NCI-H345 treated with DMSO at 0.1 percent for 48 hours (cell line): ENCODE measurements around the gene PRKAR2A.

Experiments
- DNase-seq: peaks from one replicate; lab custom pipeline; 2025; ENCODE audit not compliant: unreplicated experiment; lab: John Stamatoyannopoulos, UW

Gene PRKAR2A

DNA sequence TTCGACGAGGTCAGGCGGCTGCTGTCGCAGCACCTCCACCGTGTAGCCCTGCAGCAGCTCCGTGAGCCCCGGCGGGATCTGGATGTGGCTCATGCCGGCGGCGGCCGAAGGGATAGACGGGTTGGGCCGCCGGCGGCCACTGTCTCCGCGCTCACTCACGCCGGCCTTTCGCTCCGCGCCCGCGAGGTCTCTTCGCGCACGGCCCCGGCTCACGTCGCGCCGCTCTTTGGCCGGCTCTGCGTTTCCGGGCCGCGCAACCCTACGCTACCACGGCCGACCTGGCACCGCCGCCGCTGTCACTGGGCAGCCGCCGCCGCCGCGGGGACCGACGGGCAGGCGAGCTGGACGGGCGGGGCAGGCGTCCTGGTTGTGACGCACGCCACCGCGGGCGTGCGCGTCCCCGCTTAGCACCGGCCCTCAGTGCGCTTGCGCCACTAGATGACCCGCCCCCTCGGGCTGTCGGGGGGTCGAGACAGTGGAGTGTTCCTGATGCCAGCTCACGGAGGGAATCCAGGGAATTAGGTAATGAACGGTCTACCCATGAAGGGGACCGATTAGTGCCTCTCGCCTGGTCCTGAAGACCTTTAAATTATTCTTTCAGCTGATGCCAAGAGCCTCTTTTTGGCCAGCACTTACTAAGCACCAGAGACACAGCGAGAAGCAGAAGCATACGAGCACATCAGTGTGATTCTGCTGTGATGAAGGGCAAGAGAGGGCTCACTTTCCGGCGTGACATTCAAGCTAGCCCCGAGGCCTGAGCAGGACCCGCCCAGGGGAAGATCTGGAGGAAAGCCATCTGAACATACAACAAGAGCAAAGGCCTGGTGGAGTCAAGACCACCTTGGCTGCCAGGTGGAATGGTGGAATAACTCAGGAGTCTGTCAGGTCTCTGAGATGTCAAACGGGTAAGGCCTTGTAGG, at the start of gene PRKAR2A:
PRKAR2A (minus strand) TSS at position 371 of the 920 bp plus-strand sequence; CDS start at position 93, 278 bp downstream.
- peak; percentile 48 for DNase-seq

DNA sequence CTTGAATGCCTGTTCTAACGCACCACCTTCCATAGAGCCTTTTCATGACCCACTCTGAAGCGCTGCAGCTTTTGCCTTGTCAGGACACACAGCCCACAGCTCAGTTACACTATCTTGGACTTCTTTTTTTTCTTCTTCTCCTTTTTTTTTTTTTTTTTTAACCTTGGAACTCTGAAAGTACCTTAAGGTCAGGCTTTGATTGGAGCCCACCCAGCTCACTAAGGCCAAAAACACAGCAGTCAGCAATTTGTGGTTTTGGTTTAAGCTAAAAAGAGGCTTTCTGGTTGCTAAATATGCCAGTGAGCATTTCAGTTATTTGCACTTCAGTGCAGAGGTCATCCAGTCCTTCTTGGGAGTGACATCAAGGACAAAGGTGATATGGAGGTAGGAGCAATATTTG, 49.3 kb upstream of the PRKAR2A start:
- DNase-seq = no peak

DNA sequence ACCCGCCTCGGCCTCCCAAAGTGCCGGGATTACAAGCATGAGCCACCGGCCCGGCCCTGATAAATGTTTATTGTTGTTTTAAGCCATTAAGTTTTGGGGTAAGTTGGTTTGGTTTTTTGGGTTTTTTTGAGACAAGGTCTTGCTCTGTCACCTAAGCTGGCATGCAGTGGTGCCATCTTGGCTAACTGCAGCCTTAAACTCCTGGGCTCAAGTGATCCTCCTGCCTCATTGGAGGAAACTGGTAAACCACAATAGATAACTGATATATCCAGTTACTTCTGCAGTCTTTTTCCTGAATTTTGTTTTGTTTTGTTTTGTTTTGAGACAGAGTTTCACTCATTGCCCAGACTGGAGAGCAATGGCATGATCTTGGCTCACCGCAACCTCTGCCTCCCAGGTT, 46.8 kb upstream of the PRKAR2A start:
- DNase-seq = no peak

DNA sequence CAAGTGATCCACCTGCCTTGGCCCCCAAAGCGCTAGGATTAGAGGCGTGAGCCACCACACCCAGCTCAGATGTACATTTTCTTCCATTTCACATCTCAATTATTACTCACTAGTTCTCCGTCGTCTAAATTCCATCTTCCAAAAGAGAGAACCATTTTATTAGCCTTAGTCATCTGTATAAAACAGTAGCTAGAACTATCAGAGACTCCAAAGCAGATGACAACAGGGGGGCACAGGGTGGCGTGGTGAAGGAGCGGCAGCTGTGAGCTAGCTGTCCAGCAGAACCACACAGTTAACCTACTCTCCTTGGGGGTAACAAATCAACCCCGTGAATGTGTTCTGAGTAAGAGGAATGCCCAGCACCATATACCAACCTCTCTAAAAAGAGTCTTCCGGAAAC, 43.9 kb upstream of the PRKAR2A start:
- no peak for DNase-seq

DNA sequence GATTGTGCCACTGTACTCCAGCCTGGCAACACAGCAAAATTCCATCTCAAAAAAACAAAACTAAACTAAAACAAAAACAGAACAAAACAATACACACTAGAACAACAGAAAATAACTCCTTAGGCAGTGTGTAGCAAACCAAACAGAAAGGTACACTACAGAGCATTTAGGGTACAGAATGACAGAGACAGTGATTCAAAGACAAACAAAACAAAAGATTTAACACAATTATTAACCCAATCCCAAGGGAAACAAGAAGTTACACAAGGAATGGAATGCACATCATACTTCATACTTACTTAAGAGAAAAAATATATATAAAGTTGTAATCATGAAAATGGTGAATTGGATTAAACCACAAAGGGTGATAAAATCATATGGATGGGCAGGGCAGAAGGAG, 38.1 kb upstream of the PRKAR2A start:
- no peak for DNase-seq

DNA sequence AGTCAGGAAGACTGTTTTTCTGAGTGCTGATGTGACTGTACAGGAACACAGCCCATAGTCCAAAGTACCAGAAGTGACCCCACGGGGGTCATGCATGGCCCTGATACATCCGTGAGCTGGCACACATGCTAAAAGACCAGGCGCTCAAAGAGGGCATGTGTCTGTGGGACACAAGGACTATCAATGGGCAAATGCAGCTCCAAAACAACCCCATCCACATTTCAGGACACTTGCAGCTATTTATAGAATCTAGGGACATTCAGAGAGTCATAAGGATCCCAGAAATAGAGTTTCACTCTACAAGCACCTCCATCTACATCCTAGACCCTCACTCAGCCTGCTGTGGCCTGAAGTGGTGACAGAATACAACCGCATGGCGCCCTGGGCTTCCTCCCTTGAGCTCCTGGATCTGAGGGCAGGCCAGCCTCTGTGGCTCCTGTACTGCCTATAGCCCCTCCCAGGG, 34.0 kb upstream of the PRKAR2A start:
- DNase-seq = no peak

DNA sequence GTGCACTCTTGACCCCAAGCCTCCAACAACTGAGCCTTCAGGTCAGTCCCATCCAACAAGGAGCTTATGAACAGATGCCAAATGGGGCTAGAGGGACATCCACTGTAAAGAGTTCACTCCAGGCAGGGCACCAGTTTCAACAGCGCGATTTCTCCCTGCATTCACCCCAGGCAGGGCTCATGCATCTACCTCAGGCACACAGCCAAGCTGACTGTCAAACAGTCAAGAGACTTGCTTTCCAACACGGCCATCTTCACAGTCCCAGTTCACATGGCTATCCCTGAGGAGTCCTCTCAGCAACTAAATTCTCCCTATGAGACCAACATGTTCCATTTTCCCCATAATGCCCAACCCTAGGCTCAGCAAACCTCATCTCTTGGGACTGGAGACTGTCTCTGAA, 33.3 kb upstream of the PRKAR2A start:
- DNase-seq = no peak

DNA sequence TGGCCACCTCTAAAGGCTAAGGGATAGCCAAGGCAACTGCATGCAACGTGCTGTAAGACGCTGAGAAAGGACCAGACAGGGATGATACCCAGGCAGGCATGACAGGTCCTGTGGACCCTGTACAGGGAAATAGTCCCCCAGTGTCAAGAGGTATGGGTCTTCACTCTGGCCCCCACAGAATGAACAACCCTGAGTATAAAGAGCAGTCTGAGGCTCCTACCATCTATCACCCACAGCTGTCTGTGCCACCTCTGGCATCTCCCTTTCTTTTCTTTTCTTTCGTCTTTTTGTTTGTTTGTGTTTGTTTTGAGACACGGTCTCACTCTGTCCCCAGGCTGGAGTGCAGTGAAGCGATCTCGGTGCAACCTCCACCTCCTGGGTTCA, 32.3 kb upstream of the PRKAR2A start:
- no peak for DNase-seq

DNA sequence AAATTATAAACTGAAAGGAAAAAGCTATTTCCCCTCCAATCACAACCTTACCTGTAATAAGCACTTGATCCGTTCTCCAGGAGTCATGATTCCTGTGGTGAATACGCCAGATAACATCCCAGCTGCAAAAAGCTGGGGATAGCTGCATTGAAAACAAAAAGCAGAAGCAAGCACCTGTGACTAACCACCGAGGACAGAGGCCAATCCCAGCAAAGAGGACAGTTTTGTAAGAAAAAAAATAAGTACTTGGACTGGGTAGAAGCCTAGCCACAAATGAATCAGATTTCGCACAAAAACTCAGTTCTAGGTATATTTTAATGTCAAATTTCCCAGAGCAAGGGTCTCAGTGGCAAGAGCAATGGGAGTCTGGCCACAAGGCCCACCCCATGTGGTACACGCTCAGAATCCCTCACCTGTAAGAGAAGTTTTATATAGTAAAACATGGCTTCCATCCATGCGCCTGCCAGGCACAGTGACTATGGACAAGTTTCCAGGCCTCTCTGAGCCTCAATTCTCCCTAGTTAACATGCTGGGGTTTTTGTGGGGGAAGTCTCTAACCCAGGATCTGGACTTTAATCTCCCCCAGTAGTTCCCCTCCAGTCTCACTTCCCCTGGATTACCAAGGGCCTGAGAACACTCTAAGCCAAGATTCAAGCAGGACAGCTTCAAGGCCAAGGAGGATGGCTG, 31.8 kb upstream of the PRKAR2A start:
- DNase-seq = no peak

DNA sequence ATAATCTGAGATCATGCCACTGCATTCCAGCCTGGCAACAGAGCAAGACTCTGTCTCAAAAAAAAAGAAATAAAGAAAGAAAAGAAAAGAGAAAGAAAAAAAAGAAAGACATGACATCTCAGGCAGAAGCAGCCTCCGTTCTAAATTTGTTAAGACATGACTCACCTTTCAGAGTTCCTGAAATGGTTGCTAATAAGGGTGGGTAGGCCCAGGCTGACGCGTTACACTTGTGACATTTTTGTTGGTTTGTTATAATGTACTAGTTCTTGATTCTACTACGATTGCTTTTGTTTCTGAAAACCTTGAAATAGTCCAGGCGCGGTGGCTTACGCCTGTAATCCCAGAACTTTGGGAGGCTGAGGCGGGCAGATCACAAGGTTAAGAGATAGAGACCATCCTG, 30.0 kb upstream of the PRKAR2A start:
- DNase-seq = no peak

DNA sequence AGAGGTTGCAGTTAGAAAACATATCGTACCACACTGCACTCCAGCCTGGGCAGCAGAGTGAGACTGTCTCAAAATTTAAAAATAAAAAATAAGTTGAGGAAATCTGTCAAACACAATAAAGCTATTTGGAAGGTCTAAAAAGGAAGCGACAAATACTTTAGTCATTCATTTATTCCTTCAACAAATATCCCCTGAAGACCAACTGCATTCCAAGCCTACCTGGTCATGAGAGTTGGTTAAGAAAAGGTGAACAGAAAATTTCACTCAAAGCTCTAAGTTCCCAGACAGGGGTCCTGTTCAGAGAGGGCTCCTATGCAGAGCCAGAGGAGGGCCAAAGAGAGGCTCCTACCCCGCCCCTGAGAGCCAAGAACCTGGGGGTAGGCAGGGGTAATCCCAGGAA, 15.4 kb upstream of the PRKAR2A start:
- no peak for DNase-seq

DNA sequence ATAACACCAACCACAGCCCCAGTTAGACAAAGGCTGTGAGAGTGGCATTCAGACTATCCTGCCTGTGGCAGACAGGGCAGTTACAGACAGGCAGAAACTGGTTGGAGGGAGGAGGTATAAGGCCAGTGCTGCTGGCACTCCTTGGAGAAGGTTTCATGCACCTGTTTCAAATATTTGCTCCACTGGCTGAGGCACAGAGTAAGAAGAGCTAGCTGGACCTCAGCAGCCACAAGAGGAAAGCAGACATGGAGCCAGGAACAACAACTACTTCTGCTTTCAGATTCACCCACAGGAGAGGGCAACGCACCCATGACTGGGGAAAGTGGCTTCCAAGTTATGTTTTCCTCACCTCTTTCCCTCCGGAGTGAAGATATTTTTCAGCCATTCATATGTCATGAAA, 11.5 kb upstream of the PRKAR2A start:
- no peak for DNase-seq

DNA sequence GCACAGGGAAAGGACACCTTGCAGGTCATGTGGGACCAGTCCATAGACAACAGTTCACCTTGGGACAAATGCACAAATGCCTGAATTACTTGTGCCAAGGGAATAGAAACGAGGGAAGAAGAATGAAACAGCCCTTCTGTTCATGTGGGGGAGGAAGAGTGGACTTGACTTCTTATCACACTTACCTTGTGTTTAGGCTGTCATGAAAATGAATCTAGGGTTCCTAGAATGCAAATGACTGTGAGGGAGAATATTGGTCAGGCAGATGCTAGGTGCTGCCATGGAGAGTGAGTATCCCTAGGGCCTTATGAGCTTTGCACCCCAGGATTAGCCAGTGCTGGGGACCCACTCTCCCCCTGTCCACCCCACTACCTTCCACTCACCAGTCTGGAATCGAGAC, 11.0 kb upstream of the PRKAR2A start:
- no peak for DNase-seq

DNA sequence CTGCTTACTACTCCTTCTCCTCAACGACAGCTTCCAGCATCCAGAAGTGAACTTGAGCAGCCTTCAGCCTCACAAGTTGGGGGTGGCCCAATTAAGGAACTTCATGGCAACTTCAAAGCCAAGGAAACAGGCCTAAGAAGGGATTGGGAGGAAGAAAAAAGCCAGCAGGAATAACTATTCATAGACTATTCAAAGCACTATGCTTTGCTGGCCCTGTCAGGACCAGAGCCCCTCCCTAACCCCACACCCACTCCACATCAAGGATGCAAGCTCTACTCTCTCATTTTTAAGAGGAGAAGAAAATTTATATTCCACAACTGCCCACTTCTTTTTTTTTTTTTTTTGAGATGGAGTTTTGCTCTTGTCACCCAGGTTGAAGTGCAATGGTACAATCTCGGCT, 10.0 kb upstream of the PRKAR2A start:
- no peak for DNase-seq

DNA sequence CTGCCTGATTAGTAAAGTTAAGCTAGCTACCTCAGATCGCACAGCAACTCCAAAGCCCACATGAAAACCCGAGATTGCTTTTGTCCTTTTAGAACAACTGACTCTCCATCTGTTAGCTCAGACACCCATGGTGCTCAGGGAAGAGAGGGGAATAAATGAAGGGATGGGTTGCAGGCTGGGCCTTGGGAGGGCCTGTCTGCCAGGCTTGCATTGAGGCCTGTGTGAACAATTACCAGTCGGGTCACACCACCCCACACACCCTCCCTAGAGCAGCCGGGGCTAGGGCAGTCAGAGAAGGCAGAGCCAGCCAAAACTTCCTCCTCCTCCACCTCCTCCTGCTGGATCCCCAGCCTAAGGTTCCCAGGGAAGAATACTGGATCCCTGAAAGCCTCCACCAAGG, 8.8 kb upstream of the PRKAR2A start:
- DNase-seq = no peak

DNA sequence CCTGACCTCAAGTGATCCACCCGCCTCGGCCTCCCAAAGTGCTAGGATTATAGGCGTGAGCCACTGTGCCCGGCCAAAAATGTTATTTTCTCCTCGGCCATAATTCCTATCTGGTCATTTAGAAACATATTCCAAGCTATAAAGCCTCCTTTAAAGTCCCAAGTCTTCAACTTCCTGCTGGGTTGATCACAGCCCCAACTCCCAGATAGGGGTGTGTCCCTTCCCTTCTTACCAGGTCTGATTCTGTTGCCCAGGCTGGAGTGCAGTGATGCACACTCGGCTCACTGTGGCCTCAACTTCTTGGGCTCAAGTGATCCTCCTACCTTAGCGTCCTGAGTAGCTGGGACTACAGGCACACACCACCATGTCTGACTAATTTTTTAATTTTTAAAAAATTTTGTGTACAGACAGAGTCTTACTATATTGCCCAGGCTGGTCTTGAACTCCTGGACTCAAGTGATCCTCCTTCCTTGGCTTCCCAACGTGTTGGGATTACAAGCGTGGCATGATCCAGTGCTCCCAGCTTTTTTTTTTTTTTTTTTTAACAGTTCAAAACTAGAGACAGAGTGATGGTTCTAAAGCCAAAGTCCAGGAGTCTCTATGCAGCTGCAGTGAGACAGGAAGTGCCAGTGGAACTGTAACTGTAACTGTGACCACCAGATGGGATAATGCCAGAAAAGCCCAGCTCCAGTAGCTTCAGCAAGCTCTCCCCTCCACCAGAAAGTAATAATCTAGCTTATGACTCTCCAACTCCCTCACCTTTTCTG, 8.2 kb upstream of the PRKAR2A start:
- no peak for DNase-seq

DNA sequence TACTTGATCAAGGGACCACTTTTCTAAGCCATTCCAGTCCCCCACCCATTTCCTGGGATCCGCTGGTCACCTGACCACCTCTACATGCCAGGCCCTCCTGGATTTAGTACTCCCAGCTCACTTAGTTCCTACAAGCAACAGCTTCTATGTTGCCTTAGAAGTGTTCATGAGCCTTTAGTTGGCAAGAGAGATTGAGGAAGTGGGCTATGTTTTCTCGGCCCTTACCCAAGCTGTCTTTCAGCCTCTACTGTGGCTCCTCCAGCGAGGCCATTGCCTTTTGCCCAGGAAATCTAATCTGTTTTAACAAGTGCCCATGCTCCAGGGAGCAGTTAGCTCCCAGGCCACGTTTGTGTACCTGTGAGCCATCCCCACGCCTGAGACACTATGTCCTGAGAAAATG, 4.5 kb upstream of the PRKAR2A start:
- DNase-seq = no peak

DNA sequence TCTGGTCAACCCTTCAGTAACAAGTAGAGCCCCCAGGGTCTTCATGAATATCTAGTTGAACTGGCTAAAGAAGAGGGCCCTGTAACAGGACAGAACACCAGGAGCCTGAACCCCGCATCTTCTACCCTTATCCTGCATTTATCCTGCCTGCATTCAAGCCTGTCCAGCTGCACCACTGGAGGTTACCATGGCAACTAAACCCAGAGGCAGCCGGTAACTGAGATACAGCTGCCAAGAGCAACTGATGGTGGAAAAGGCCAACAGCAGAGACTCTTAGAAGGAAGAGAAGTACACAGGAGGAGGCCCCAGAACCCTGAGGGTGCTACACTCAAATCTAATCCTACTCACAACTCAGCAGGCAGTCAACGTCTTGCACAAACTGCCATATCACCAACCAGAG, 3.7 kb upstream of the PRKAR2A start:
- DNase-seq = no peak

DNA sequence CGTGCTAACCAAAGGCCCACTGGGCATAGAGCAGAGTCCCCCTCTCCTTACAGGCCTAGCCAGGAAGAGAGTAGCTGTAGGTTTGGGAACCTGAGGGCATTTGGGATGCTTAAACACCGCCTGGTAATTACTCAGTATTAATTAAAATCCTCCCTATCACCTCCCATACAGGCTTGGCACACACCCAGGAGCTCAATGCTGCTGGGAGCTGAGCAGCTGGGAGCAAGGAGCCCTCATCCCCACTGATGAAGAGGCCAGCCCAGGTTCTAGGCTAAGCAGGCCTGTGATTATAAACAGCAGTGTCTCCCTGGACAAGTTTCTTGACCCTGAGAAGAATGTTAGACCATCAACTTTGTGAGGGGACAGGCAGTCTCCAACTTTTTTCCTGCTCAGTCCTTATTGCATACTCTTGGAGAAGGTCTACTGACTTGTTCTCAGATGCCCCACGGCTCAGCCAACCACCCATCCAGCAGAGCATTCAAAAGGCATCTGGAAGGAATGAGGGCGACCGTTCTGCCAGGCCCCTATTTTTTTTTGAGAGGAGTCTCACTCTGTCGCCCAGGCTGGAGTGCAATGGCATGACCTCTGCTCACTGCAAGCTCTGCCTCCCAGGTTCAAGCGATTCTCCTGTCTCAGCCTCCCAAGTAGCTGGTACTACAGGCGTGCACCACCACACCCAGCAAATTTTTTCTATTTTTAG, 1.3 kb upstream of the PRKAR2A start:
- no peak for DNase-seq

DNA sequence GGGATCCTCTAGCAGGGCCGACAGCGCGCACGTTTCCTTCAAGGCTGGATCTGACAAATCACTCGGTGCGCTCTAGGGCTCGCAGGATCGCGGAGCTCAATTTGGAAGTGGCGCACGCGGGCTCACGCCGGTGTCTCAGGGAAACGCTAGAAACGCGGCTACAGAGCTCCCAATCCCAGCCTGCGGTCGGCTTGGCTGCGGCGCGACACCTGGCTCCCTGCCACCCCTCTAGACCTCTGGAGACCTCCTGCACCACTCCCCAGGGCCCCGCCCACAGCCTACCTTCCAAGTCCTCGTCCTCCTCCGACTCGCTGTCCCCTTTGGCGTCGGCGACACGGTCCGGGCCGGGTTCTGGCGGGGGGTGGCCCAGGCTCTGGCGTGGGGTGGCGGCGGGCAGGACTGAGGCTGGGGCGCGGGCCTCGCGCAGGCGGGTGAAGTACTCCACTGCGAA, 596 bp downstream of the PRKAR2A start:
- peak; percentile 13 for DNase-seq

DNA sequence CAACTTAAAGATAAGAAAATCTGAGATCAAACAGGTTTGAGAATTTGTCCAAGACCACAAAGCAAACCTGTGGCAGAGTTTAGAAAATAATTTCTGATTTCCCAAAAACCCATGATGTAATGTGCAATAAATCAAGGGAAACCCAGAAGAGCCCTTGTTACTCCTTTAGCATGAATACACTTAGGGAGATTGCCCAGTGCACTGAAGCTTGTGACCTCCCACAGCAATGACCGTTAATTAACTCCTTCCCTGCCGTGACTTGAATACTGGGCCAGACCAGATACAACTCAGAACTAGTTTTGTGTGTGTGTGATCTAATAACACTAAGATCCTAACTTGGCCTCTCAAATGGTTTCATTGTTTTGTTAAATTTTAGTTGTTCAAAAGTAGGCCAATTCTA, 2.5 kb downstream of the PRKAR2A start:
- DNase-seq = no peak
